ENCODE data around the gene OVCH1. TPM values are rescaled to one million over a fixed set of nuclear protein-coding genes. Genes with fewer than 3 reads are reported as not detected.

The OVCH1 gene, protein sequence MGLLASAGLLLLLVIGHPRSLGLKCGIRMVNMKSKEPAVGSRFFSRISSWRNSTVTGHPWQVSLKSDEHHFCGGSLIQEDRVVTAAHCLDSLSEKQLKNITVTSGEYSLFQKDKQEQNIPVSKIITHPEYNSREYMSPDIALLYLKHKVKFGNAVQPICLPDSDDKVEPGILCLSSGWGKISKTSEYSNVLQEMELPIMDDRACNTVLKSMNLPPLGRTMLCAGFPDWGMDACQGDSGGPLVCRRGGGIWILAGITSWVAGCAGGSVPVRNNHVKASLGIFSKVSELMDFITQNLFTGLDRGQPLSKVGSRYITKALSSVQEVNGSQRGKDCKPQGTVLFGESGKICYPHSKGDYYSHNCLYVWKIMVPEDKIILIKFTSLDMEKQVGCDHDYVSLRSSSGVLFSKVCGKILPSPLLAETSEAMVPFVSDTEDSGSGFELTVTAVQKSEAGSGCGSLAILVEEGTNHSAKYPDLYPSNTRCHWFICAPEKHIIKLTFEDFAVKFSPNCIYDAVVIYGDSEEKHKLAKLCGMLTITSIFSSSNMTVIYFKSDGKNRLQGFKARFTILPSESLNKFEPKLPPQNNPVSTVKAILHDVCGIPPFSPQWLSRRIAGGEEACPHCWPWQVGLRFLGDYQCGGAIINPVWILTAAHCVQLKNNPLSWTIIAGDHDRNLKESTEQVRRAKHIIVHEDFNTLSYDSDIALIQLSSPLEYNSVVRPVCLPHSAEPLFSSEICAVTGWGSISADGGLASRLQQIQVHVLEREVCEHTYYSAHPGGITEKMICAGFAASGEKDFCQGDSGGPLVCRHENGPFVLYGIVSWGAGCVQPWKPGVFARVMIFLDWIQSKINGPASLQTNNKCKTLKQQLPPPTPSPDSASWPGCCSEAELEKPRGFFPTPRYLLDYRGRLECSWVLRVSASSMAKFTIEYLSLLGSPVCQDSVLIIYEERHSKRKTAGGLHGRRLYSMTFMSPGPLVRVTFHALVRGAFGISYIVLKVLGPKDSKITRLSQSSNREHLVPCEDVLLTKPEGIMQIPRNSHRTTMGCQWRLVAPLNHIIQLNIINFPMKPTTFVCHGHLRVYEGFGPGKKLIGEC
- total RNA-seq (2014; rRNA removed; shearing (Covaris generic)): not detected in 2 replicates

DNA sequence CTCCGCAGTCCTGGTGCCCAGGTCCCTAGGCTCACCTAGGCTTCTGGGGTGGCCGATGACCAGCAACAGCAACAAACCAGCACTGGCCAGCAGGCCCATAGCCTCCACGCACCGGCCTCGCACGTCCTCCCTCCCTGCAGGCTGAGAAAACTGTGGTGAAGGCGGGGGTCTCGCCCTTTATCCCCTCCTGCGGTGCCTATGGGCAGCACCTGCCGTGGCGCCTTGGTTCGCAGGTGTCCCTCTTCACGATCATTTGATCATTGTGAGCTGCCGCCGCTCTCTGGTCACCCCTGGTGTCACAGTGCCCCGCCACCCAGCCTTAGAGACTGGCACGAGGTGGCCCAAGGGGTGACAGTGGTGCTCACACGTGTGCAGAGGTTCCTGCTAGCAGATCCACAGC lies at the start of gene OVCH1:
Gene OVCH1 (minus strand): TSS at position 99 of the 400 bp plus-strand sequence. CDS start 0 bp downstream, at position 99.
- no peak for DNase-seq (ENCODE audit: low read depth)

DNA sequence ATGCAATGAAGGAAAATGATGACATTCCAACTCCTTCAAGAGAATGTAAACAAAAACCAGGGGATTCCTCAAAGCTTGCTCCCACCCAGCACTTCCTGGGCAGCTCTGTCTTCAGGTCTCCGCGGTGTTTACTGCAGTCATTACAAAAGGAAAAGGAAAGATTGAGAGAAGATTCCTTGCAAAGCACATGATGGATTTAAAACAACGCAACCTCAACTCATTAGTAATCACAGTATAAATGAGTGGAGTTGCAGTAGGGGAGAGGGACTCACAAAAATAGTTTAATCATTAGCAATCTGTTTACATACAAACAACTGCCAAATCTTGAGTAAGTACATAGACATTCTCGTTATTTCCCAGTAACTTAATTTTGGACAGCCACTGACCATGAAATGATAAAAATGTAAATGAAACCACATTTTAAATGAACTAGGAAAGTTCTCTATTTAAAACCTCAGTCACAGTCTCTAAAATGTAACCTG lies 49.7 kb upstream of the OVCH1 start:
- no peak for DNase-seq (ENCODE audit: low read depth)

DNA sequence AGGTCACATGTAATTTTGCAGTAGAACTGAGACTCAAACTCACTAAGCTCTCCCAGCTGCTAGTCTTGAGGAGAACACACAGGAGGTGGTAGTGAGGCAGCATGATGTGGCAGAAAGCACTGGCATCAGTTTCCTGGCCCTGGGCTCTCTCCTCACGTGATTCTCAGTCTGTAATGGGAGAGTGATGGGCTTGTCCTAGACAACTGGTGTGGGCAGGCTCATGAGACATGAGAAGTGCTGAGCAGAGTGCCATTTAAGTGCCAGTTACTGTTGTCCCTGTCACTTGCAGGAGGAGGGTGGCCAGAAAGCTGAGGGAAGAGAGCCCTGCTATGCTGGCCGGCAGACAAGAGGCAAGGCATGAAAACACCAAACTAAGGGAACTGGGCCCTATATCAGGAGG lies 48.5 kb upstream of the OVCH1 start:
- no peak for DNase-seq (ENCODE audit: low read depth)

DNA sequence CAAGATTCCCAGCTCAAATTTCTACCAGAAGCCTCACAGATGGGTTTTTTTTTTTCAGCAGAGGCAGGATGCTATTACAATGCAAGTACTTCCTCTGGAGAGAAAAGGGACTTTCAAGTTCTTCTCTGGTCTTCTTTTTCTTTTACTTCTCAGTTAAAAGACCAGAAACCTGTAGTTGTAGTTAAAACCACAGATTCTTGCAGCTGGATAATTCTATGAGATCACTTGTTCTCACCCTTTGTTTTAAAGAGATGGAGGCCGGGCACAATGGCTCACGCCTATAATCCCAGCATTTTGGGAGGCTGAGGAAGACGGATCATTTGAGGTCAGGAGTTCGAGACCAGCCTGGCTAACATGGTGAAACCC lies 47.6 kb upstream of the OVCH1 start:
- DNase-seq (ENCODE audit: low read depth): no peak

DNA sequence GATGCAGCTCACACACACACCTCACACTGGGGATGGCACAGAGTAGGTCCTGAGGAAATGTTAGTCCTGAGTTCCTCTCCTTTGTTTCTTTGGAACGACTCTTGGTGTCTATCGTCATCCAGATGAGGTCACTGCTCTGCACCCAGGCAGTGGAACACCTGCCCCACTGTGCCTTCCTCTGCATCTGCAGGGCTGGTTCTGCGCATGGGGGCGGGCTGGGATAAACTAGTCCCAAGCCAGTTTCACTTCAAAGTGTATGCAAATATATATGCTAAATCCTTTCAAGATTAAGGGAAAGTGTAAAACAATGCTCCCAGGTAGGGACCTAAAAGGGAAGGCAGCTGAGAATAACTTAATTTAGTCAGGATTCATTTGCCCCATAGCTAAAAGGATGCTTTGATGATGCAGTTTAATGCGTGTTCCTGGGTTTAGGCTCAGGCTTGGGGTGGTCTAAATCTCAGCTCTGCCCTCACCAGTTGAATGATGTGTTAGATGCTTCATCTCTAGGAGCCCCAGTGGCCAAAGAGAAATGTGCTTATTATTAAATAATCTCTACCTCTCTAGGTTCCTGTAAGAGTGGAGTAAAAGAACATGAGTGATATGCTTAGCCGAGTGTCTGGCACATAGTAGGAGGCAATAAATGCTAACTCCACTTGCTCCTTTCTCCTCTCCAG lies 47.1 kb upstream of the OVCH1 start:
- no peak for DNase-seq (ENCODE audit: low read depth)

DNA sequence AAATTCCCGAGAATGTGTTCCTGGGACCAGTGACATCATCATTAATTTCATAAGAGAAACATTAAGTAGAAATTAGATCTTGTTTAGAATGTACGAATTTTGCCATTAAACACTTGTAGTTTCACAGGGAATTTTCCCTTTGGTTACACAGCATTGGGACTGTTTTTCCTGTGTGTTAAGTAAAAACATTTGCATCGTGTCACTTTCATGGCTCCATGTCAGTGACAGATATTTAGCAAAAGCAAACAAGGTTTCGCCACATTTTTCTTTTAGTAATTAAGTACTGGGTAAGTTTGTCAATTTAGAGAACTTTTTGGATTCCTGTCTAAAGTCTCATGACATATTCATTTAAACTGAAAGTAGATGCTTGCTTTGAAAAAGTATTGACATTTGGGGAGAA lies 45.5 kb upstream of the OVCH1 start:
- no peak for DNase-seq (ENCODE audit: low read depth)

DNA sequence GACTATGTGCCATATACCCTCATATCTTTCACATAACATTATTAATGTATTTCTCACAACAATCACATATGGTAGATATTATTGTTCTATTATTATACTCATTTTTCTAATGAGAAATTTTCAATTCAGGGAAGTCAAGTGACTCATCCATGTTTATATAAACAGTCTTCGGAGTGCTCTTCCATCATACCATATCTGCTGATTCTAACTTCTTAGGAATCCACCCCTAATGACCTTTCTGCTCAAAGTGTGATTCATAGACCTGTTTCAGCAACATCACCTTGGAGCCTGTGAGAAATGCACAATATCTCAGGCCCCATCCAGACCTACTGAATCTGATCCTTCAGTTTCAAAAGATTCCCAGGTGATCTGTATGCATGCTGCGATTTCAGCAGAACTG lies 39.8 kb upstream of the OVCH1 start:
- no peak for DNase-seq (ENCODE audit: low read depth)

DNA sequence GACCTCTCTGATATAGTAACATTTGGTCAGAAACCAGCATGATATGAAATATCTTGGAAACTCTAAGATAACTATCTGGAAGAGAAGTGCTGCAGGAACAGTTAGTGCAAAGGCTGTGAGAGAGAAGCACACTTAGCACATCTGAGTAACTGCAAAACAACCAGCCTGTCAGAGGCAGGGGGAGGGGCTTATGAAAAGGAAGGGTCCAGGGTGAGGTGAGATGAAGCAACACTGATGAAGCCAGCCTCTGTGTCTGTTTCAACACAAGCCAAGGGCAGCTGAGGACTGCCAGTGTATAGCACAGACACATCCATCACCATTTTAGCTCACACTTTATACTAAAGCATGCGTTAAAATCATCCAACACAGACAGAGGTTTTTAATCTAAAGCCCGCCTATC lies 37.4 kb upstream of the OVCH1 start:
- no peak for DNase-seq (ENCODE audit: low read depth)

DNA sequence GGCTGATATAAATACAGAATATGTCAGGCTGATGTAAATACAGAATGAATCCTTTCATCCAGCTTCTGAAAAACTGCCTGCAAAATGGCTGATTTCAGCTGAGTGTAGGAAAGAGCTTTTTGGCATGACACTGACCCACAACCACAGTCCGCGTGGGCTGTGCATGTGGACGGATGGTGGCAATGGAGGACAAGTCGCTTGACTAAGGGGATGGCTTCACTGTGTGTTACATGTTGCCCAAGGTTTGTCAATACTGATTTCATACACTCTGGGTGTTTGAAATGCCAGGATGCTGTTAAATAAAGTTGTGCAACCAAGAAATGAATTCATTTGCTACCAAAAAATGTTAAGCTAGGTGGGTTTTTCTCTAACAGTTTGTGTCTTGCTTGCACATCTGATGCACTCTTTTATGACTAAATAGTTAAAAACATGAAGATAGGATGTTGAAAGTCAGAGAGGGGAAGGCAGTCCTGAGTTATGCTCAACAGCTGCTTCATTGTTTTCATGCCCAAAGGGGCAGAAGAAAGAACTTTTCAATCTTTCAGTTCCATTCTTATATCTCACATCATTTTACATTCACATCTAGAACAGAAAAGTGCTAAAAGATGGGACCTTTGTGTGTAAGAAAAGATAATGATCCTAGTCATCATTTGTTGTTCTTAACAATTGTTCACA lies 36.5 kb upstream of the OVCH1 start:
- no peak for DNase-seq (ENCODE audit: low read depth)

DNA sequence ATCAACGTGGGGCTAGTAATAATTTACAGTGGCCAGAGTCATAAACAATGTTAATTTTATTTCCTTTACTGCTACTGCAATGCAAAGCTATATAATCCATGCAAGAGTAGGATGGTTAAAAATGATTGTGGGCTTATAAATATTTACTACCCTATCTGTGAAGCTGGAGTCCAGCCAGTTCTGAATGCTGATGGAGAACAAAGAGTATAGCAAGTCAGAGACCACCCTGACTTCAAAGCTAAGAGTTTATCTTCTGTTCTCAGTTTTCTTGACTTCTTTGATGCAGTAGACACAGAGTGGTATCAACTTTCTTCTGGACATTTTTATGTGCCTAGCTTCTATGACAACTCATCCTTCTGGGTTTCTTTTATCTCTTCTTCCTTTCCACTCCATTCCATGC lies 34.0 kb upstream of the OVCH1 start:
- DNase-seq (ENCODE audit: low read depth): no peak

DNA sequence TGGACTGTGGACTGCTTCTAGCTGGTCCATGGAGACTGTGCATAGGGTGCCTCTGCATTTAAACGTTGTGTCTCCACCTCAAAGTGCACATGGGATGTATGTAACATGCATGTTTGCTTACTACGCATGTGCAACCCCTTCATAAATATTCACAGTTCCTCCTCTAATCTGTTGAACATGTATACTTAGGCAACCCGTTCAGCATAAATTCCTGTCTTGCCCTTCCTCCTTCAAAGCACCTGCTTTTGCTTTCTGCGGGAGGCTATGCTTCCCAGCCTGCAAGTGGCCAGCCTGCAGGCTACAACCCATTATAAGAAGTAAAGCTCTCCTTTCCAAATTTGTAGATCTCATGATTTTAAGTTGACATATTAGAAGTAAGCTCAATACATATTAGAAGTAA lies 33.0 kb upstream of the OVCH1 start:
- no peak for DNase-seq (ENCODE audit: low read depth)

DNA sequence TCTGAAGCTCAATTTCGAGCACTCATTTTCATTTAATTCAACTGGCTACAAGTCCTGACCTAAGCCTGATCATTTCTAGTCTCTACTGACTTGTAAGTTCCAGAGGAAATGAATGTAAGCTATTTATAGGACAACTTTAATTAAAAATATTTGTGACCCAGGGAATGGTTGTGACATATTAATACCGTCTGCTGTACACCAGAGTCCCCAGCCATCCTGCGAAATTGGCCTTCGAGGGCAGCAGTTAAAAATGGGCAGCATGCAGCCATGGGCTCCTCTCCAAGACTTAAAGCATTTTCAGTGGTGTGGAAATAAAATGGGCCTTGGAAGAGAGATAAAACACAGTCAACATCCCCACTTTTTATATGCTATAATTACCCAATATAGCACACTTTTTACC lies 30.7 kb upstream of the OVCH1 start:
- DNase-seq (ENCODE audit: low read depth): no peak

DNA sequence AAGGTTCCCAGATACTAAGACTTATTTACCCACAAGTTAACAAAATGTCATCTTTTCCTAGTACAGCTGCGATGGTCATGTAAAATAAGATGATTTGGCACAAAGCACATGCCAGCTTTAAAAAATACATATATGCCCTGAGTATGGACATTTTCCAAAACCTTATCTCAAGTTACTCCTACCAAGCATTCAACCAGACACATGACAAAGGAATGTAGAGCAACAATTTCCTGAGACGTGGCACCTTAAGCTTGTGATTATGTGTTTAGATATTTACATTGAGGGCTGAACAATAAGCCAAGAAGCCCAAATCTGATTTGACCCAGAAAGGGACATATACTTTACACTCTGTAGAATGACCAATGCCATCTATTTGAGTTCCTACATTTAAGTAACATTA lies 24.5 kb upstream of the OVCH1 start:
- DNase-seq (ENCODE audit: low read depth): no peak

DNA sequence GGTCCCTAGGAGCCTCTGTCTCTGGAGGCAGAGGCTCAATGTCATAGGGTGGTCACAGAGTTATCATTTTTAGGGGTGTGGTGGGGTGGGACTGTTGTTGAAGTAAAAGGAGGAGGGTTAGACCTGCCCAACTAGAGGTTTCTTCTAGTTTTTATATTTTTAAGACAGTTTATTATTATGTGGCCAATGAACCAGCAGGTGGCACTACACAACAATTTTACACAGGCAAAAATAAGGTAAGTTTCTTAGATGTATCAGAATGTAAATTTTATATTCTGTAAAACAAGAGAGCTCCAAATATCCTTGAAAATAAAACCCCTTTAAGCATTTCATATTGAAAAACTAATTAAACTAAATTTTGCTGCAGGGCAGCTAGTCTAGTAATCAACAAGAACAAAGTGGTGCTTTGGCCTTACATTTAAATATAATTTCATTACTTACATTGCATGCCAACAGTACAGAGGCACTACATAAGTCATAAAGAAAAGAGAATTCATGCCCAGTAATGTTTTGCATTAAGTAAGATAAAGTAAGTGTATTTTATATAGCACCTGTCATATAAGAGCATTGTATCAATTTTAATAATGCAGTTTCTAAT lies 22.2 kb upstream of the OVCH1 start:
- DNase-seq (ENCODE audit: low read depth): peak; percentile 34

DNA sequence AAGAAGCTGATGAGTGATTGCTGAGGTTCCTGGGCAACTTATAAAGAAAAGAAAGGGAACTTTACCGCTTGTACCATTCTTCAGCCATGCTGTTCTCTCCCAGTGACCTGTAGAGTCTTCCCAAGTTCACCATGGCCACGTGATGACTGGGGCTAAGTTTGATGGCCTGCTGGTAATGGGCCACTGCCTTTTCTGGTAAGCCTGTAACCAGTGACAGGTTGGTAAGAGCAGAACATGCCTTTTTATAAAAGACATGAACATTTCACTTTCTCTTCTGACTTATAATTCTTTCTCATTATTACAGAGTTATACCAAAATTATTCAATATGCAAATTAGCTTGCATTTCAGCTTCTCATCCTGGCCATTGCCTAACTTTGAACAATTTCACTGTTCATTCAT lies 20.9 kb upstream of the OVCH1 start:
- DNase-seq (ENCODE audit: low read depth): no peak

DNA sequence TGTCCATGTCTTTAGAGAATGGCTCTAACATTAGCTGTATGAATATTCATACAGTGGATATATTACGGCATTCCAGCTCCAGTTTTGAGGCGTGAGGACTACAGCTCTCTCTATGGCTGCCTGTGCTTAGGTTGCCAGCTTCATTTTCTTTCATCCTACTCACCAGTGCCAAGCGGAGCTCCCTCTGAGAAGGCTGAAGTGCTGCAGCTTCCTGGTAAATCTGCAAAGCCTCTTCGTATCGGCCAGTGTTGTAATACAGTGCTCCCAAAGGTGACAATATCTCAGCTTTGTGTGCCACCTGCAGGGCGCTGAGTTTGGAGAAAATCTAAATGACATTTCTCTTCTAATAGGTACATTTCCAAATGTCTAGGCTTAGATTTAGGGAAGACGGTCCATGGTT lies 19.8 kb upstream of the OVCH1 start:
- no peak for DNase-seq (ENCODE audit: low read depth)

DNA sequence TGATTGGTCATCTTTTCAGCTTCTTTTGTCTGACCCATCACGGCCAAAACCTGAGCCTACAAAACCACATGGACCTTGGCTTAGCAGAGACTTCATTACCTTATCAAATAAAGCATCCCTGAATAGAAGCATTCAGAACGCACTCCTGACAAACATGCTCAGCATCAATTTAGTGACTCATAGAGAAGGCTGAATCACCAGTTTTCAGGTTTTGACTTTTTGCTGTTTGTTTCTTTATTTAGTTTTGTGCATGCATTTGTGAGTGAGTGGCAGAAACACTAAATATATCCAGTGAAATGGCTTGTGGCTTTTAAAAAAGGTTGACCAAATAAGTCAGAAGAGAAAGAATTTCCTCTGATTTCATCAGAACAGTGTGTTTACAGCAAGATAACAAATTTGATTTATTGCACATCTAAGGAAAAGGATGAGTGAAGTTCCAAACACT lies 19.0 kb upstream of the OVCH1 start:
- no peak for DNase-seq (ENCODE audit: low read depth)

DNA sequence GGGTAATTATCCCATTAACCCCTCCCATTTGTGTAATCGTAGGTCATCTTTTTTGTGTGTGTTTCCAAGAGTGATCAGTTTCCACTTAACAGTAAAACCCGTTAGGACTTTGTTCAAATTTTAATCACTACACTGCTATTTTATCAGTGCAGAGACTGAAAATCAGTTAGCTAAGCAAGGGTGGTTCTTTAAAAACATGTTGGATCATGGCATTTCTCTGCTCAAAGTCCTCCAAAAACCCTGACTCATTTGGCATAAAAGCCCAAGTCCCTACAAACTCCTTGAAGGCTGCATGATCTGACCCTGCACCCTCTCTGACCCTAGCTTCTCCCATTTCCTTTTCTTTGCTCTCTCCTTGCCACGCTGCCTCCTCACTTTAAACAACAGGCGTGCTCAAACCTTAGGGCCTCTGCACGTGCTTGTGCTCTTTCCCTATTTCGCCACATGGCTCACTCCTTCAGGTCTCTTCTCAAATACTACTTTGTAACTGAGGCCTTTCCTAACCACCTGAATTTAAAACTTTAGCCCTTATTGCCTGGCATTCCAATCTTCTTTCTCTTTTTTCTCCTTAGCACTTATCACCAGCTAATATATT lies 13.2 kb upstream of the OVCH1 start:
- no peak for DNase-seq (ENCODE audit: low read depth)

DNA sequence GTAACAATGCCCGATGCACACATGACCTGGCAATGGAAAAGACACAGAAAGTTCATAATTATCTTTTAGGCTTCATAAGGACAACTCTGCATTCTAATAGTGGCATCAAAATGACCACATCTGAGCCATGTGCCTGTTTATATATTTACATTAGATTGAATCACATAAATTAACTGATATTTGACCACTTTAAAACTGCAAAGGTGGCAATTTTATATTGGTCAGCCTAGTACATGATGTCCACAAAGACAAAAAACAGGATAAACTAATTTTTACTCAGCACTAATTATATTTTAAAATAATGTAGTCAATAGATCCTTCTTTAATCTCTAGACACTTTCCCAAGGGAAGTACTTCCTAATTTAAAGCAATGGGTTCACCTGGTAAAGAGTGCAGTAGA lies 12.0 kb upstream of the OVCH1 start:
- DNase-seq (ENCODE audit: low read depth): no peak

DNA sequence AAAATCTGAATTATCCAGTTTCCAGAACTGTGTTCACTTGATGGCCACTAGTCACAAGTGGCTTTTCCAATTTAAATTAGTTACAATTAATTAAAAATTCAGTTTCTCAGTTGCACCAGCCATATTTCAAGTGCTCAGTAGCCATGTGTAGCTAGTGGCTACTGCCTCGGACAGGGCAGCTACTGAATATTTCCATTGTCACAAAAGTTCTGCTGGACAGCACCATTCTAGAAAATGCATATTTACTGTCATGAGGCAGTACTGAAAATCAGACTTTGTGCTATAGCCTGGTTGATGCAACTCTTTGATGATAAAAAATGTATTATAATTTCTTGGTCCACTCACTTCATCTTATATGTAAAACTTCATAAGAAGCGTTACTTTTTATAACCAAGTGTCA lies 11.5 kb upstream of the OVCH1 start:
- DNase-seq (ENCODE audit: low read depth): no peak

Data from Daoy (cell line).